ENCODE measurements around the gene CELSR2. TPM values are rescaled to one million over a fixed set of nuclear protein-coding genes. Genes with fewer than 3 reads are reported as not detected.
"Not testable (repeated sequence)": the region's sequence is repeated elsewhere in the genome, so short reads cannot be mapped to it uniquely, and the experiment has no call there.

CELSR2 gene
- total RNA-seq, 4 donors from 2014 or later: 86.4 to 109 (median 102) TPM

DNA sequence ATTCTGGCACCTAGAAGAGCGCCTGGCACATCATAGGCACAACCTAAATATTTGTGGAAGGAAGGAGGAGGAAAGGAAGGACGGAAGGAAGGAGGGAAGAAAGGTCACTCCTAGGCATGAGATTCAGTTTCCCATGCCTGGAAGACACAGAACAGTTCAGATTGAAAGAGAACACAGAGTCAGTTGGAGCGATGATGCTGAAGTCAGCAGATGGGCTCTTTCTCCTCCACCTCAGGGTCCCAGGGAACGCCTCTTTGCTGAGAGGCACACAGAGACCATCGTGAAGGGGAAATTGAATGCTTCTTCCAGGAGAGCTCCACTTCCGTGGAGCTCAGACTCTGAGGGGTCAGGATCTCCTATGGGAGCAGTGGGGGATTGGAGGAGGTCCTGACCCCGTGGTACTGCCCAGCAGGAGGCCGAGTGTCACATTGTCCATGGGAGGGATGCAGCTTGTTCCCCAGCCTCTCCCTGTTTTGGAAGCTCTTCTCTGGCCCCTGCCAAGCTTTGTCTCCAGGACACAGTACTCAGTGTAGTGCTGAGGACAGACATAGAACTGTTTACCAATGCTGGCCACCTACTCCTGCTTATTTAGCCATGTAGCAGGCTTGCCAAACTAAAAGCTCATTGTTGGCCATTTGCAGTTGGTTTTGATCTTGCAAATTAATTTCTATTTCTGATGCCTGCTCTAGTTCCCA, 55.0 kb downstream of the CELSR2 start:
- no peak for TF ChIP-seq POLR2A (IDR thresholded peaks at IDR 0.05)
- no peak for TF ChIP-seq CTCF (IDR thresholded peaks at IDR 0.05)
- DNase-seq (ENCODE audit: low spot score in 2 of 2): no peak
- 46 to 66% methylated on average over 8 of the region's 8 CpGs for WGBS, 2 donors
- H3K4me3 ChIP-seq (ENCODE audit: low read depth, poor library complexity, severe bottlenecking): no peak overlapping the region
- intact Hi-C loops (cut with DNase I; ENCODE audit: low total_unique reads): no loop called here

DNA sequence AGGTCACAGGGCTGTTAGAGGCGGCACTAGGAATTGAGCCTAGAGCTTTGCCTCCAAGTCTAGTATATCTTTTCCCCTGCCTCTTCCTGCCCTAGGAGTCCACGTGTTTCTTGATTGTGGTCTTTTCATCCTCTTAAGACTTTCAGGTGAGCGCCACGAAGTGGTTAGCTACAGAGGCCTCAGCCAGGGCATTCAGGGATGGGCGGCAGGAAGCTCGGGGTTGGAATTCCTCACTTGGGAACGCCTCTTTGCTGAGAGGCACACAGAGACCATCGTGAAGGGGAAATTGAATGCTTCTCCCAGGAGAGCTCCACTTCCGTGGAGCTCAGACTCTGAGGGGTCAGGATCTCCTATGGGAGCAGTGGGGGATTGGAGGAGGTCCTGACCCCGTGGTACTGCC, 56.7 kb downstream of the CELSR2 start:
- 56 to 58% methylated on average over 10 of the region's 10 CpGs for WGBS, 2 donors
- intact Hi-C loops (cut with DNase I; ENCODE audit: low total_unique reads); DNase-seq (ENCODE audit: low spot score in 2 of 2); H3K4me3 ChIP-seq (ENCODE audit: low read depth, poor library complexity, severe bottlenecking): not testable (repeated sequence)

DNA sequence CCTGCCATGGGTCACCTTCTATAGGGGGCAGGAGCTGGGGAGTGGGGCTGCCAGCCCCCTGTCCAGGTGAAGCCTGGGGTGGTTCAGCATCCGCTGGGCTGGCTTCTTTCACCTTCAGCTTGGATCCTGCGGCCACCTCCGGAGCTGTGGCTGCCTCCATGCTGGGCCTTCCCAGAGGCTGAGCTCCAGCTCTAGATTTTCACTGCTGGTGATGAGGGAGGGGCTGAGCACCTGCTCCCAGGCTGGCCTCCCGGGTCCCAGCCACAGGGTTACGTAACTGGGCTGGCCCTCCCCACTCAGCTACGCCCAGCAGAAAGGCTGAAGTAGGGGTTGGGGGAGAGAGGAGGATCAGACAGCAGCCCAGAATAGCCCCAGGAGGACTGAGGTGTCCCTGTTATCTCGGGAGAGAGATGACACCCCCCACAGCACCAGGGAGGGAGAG, 57.5 kb downstream of the CELSR2 start, which contains the start of gene MYBPHL:
Gene MYBPHL (minus strand): TSS at position 180 of the 442 bp plus-strand sequence. CDS start 20 bp downstream, at position 160.
- intact Hi-C loops (cut with DNase I; ENCODE audit: low total_unique reads): no loop called here
- no peak within 1 kb of the TSS for H3K4me3 ChIP-seq (ENCODE audit: low read depth, poor library complexity, severe bottlenecking)
- 76 to 79% methylated on average over 7 of the region's 7 CpGs for WGBS, 2 donors
- TF ChIP-seq POLR2A (IDR thresholded peaks at IDR 0.05): no peak
- DNase-seq (ENCODE audit: low spot score in 2 of 2): no peak

GRCh38 chr1:109307274-109308021, 58.1 kb downstream of the CELSR2 start:
- no peak for DNase-seq (ENCODE audit: low spot score in 2 of 2)

DNA sequence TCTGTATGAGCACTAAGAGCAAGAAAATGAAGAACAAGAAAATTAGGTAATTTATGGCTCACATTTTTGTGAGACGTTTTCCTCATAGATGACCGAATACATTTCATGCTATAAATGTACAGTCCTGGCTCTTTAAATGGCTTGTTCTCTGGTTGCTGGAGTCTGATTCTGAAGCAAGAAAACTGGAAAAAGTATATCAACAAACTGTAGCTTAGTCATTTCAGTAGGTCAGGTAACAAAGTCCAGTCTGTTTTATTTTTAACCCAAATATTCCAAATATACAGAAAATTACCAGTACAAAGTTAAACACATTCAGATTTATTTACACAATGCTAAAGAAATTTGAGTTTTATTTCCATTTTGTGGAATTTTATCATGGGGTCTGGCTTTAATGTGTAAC, 60.0 kb downstream of the CELSR2 start:
- intact Hi-C loops (cut with DNase I; ENCODE audit: low total_unique reads): no loop called here
- no peak for TF ChIP-seq POLR2A (IDR thresholded peaks at IDR 0.05)
- TF ChIP-seq CTCF (IDR thresholded peaks at IDR 0.05): no peak
- 67% methylated on average over 2 of the region's 2 CpGs for WGBS, 2 donors
- DNase-seq (ENCODE audit: low spot score in 2 of 2): no peak
- no peak overlapping the region for H3K4me3 ChIP-seq (ENCODE audit: low read depth, poor library complexity, severe bottlenecking)

More at GRCh38 chr1:109307274-109308021, 58.1 kb downstream of the CELSR2 start:
- WGBS, 2 donors: 74 to 76% methylated on average over 14 of the region's 14 CpGs
- intact Hi-C loops (cut with DNase I; ENCODE audit: low total_unique reads): no loop called here
- no peak overlapping the region for H3K4me3 ChIP-seq (ENCODE audit: low read depth, poor library complexity, severe bottlenecking)
- no peak for TF ChIP-seq CTCF (IDR thresholded peaks at IDR 0.05)
- no peak for TF ChIP-seq POLR2A (IDR thresholded peaks at IDR 0.05)

DNA sequence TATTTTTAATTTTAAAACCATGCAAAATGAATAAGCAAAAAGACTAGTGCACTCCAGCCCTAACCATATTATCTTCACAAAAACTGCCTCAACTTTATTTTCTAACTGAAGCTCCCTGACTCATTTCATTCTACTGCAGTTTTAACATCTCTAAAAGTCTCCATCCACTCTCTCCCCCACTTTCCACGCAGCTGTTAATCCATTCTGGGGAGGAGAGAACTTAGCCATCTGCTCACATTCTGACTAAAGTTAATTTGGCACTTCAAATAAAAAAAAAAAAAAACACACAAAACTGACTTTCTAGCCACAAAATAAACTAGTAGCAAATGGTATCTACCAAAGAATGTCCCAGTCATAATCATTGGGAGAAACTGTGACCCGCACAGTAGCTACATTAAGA, 62.9 kb downstream of the CELSR2 start:
- TF ChIP-seq CTCF (IDR thresholded peaks at IDR 0.05) (no peak), POLR2A (IDR thresholded peaks at IDR 0.05) (no peak)
- no peak overlapping the region for H3K4me3 ChIP-seq (ENCODE audit: low read depth, poor library complexity, severe bottlenecking)
- no peak for DNase-seq (ENCODE audit: low spot score in 2 of 2)
- 84 to 85% methylated on average over 2 of the region's 2 CpGs for WGBS, 2 donors
- intact Hi-C loops (cut with DNase I; ENCODE audit: low total_unique reads): no loop called here

All from lower leg skin (tissue), 4 donors.